ENCODE measurements around the gene PRR20D.
"Not testable (repeated sequence)": the region's sequence is repeated elsewhere in the genome, so short reads cannot be mapped to it uniquely, and the experiment has no call there.

Gene PRR20D

DNA sequence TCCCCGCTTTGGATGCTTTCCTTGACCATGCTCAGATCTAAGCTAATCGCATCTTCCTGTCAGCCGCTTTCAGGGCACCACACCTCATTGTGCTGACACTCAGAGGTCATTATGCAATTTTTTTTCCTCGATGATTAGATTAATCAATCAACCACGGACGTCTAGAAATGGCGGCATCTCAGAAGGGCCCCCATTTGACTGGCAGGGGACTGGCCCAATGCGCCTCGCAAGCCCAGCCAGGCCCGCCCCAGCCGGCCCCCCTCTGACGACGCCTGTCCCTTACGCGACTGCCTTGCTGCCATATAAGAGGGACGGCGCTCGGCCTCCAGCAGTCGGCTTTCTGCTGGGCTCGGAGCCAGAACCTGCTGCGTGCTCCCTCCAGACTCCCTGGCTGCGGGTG is at the start of gene PRR20D:
Gene PRR20D (plus strand): TSS at position 301 of the 400 bp plus-strand sequence. CDS start 387 bp downstream, outside the sequence.
- not testable (repeated sequence) for DNase-seq (ENCODE audit: low spot score)

DNA sequence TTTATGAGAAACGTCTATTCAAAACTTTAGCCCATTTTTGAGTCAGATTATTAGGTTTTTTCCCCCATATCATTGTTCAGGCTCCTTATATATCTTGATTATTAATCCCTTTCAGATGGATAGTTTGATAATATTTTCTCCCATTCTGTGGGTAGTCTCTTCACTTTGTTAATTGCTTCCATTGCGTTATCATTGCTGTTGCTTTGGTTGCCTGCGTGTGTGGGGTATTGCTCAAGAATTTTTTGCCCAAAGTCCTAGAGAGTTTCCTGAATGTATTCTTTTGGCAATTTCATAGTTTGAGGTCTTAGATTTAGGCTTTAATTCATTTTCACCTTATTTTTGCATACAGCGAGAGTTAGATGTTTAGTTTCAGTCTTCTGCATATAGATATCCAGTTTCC is 45.5 kb upstream of the PRR20D start:
- DNase-seq (ENCODE audit: low spot score), result no peak

DNA sequence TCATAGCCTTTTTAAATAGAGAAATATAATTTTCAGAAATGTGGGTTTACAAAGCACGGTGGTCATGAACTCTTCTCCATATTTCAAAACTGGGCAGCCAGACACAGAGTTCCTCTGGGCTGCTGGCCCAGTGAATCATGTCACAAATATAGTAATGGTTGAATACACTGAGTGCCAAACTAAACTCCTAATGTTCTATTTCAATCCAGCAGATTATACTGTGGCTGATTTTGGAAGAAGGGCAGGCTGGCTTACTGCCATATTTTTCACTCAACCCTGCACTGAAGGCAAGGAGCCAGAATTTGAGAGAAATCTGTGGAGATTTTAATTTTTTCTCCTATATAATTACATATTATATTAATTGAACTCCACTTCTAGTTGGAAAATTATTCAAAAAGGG is 36.8 kb upstream of the PRR20D start:
- DNase-seq (ENCODE audit: low spot score), result no peak

DNA sequence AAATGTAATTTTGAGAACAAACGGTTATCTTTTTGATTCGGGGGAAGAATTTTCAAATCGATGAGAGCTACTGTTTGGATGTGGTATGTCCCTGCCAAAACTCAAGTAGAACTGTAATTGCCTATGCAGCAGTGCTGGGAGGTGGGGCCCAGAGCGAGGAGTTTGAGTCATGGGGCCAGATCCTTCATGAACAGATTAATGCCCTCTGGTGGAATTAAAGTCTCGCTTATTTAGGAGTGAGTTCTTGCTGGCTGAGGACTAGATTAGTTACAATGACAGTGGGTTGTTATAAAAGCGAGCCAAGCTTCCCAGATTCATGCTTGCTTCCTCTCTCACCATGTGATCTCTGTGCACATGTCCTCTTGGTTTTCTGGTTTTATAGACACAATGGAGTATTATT is 31.5 kb upstream of the PRR20D start:
- no peak for DNase-seq (ENCODE audit: low spot score)

DNA sequence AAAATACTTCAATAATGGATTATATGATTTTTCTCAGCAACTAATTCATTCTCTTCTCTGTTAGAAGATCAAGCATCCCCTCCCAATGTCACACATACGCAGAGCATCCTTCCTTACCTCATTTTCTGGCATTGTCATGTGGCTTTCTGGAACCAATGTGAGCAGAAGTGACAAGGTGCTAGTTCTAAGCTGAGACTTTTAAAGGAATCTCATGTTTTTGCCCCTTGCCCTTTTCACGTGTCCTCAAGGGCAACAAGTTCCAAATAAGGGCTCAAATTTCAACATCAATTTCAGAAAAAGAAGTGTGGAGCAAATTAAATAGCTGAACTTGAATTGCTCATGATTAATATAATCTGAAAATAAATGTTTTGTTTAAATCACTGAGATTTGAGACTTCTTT is 24.3 kb upstream of the PRR20D start:
- no peak for DNase-seq (ENCODE audit: low spot score)

DNA sequence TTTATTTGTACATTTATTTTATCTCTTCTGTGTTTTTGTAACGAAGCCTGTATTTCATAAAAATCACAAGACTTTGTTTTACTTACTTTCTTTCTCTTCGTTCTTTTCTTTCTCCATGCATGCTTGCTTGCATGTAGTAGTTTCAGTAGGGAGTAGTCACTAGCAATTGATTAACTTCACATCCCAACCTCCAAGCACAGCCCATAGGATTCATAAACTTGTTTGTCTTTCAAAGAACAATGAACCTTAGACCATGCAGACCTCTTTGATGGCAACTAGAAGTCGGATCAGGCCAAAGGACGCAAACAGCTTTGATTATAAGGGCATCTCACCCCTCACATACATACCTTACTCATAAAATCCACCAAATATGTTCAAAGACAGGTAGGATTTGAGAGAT is 22.8 kb upstream of the PRR20D start:
- peak; percentile 74 for DNase-seq (ENCODE audit: low spot score)

DNA sequence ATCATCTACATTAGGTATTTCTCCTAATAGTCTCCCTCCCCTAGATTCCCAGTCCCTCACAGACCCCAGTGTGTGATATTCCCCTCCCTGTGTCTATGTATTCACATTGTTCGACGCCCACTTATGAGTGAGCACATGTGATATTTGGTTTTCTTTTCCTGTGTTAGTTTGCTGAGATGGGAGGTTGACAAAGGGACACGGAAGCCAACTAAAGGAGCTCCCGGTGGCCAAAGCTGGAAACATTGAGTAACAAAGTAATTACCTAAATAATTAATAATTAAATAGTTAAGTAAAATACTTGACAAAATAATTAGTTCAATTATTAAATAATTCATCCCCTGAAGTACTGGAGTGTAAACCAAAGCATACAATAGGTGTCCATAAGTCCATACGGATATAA is 21.4 kb upstream of the PRR20D start:
- no peak for DNase-seq (ENCODE audit: low spot score)

DNA sequence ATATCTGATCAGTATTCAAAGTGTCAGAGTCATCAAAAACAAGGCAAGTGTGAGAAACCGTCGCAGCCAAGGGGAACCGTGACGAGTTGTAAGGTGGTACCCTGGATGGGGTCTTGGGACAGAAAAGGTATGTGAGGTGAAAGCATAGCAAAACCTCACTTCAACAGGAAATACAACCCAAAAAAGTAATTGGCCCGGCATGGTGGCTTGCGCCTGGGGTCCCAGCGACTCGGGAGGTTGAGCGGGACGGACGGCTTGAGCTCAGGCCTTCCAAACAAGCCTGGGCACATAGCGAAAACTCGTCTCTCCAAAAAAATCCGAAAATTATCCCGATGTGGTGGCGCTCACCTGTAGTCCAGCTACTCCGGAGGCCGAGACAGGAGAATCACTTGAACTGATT is 20.7 kb upstream of the PRR20D start:
- DNase-seq (ENCODE audit: low spot score), result not testable (repeated sequence)

DNA sequence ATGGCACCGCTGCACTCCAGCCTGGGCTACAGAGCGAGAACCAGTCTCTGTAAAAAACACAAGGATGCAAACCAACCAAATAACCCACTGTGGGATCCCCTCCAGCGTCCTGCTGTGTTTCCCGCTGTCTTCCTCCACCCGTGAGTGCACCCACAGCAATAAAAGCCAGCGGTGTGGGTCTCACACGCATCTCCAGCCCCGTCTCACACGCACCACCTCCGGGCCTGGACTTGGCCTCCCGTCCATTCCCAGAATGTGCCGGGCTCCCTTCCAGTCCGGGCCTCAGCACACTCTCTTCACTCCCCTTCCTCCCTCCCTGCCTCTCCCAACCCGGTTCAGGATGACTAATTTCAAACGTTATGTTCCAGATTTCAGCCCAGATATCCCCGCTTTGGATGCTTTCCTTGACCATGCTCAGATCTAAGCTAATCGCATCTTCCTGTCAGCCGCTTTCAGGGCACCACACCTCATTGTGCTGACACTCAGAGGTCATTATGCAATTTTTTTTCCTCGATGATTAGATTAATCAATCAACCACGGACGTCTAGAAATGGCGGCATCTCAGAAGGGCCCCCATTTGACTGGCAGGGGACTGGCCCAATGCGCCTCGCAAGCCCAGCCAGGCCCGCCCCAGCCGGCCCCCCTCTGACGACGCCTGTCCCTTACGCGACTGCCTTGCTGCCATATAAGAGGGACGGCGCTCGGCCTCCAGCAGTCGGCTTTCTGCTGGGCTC is 20.0 kb upstream of the PRR20D start, which contains the start of gene PRR20A:
Gene PRR20A (plus strand): TSS at position 684 of the 734 bp plus-strand sequence. CDS start 387 bp downstream, outside the sequence.
- not testable (repeated sequence) for DNase-seq (ENCODE audit: low spot score)

DNA sequence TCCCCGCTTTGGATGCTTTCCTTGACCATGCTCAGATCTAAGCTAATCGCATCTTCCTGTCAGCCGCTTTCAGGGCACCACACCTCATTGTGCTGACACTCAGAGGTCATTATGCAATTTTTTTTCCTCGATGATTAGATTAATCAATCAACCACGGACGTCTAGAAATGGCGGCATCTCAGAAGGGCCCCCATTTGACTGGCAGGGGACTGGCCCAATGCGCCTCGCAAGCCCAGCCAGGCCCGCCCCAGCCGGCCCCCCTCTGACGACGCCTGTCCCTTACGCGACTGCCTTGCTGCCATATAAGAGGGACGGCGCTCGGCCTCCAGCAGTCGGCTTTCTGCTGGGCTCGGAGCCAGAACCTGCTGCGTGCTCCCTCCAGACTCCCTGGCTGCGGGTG is 13.2 kb upstream of the PRR20D start, which contains the start of gene PRR20B:
Gene PRR20B (plus strand): TSS at position 301 of the 400 bp plus-strand sequence. CDS start 387 bp downstream, outside the sequence.
- DNase-seq (ENCODE audit: low spot score), result not testable (repeated sequence)

DNA sequence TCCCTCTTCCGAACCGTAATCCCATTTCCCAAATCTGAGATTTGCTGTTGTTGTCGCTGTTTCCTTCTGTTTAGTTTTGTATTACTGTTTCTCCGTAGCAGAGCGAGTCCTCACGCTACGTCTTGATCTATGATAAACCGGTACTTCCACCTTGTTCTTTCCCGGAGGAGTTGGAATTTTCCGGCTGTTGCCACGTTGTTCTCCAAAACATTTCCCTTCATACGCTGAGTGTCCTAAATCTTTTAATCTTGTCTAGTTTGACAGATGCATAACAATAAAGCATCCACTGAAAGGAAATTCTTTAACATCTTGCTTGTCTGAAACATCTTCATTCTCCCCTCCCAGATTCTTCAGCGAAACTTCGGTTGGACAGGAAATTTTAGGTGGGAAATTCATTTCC is 12.3 kb upstream of the PRR20D start:
- DNase-seq (ENCODE audit: low spot score), result not testable (repeated sequence)

DNA sequence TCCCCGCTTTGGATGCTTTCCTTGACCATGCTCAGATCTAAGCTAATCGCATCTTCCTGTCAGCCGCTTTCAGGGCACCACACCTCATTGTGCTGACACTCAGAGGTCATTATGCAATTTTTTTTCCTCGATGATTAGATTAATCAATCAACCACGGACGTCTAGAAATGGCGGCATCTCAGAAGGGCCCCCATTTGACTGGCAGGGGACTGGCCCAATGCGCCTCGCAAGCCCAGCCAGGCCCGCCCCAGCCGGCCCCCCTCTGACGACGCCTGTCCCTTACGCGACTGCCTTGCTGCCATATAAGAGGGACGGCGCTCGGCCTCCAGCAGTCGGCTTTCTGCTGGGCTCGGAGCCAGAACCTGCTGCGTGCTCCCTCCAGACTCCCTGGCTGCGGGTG is 6.7 kb upstream of the PRR20D start, which contains the start of gene PRR20C:
Gene PRR20C (plus strand): TSS at position 301 of the 400 bp plus-strand sequence. CDS start 387 bp downstream, outside the sequence.
- DNase-seq (ENCODE audit: low spot score), result not testable (repeated sequence)

DNA sequence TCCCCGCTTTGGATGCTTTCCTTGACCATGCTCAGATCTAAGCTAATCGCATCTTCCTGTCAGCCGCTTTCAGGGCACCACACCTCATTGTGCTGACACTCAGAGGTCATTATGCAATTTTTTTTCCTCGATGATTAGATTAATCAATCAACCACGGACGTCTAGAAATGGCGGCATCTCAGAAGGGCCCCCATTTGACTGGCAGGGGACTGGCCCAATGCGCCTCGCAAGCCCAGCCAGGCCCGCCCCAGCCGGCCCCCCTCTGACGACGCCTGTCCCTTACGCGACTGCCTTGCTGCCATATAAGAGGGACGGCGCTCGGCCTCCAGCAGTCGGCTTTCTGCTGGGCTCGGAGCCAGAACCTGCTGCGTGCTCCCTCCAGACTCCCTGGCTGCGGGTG is 6.5 kb downstream of the PRR20D start, which contains the start of gene PRR20E:
Gene PRR20E (plus strand): TSS at position 301 of the 400 bp plus-strand sequence. CDS start 387 bp downstream, outside the sequence.
- not testable (repeated sequence) for DNase-seq (ENCODE audit: low spot score)

DNA sequence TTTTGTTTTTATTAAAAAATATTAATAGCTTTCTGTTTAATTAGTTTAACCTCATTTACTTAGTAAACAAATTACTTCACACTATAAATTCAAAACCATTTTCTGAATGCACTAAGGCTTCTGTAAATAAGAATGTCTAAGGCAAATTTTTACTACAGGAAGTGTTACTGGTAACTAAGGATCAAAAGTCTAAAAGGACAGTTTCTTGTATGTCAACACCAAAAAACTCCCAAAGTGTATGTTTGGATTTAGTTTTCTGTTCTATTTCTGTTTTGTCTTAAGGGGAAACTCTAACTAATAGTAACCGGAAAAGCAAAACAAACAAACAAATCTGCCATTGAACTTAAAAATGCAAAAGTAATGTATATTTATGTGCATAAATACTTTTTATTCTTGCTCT is 31.2 kb downstream of the PRR20D start:
- no peak for DNase-seq (ENCODE audit: low spot score)

DNA sequence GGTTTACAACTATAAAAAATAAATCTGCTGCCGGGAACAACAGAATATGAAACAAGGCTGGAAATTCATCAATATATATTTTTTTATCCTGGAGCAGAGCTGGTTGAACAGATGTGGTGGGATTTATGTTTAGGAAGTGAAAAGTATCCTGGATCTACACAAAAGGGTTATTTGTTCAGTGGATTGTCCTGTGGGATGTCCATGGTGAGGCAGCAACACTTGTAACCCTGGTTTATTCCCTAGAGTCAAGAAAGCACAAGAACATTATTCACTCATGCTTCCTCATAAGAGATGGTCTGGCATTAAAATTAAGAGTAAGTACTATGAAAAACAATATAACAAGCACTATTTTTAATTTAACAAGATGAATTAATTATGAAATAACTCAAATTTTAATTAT is 52.6 kb downstream of the PRR20D start:
- no peak for DNase-seq (ENCODE audit: low spot score)

Data from HuH-7.5 (cell line).